Smooth muscle cell (in vitro differentiated cells): ENCODE data around the gene PLCE1. TPM values are rescaled to one million over a fixed set of nuclear protein-coding genes. Genes with fewer than 3 reads are reported as not detected.

Experiments
- DNase-seq: peaks from one replicate; lab custom pipeline; 2025; ENCODE audit not compliant: unreplicated experiment; lab: John Stamatoyannopoulos, UW
- H2AFZ ChIP-seq: fragments of 200-600 bp; sonication (generic); 2 replicates; pipeline ENCODE4 v1.6.0; 2016; ENCODE audit warnings: antibody characterized with exemption, low read depth, mild to moderate bottlenecking
- H3F3A ChIP-seq: fragments of 200-600 bp; sonication (generic); 2 replicates; pipeline ENCODE4 v1.6.0; 2017; ENCODE audit warnings: antibody characterized with exemption, low read depth
- H3K27ac ChIP-seq: fragments of 200-600 bp; sonication (generic); 2 replicates; pipeline ENCODE4 v1.5.1; 2016; ENCODE audit warnings: low read depth, mild to moderate bottlenecking
- H3K27me3 ChIP-seq: fragments of 200-600 bp; sonication (generic); 2 replicates; pipeline ENCODE4 v1.6.1; 2016; ENCODE audit warnings: low read depth, mild to moderate bottlenecking
- H3K36me3 ChIP-seq: fragments of 200-600 bp; sonication (generic); 2 replicates; pipeline ENCODE4 v1.5.1; 2016; ENCODE audit warnings: low read depth
- H3K4me1 ChIP-seq: fragments of 200-600 bp; sonication (generic); 2 replicates; pipeline ENCODE4 v1.5.1; 2016; ENCODE audit warnings: low read depth
- H3K4me2 ChIP-seq: fragments of 200-600 bp; sonication (generic); 2 replicates; pipeline ENCODE4 v1.6.0; 2016; ENCODE audit warnings: mild to moderate bottlenecking
- H3K4me3 ChIP-seq: fragments of 200-600 bp; sonication (generic); 2 replicates; pipeline ENCODE4 v1.5.1; 2016; ENCODE audit warnings: mild to moderate bottlenecking
- H3K79me2 ChIP-seq: fragments of 200-600 bp; sonication (generic); 2 replicates; pipeline ENCODE4 v1.6.0; 2016; ENCODE audit warnings: low read depth, mild to moderate bottlenecking
- H3K9ac ChIP-seq: fragments of 200-600 bp; sonication (generic); 2 replicates; pipeline ENCODE4 v1.6.0; 2016; ENCODE audit warnings: low read depth
- H3K9me3 ChIP-seq: fragments of 200-600 bp; sonication (generic); replicated peaks from 2 replicates; pipeline ENCODE4 v1.5.1; 2016; ENCODE audit warnings: low read depth
- H4K20me1 ChIP-seq: fragments of 200-600 bp; sonication (generic); 2 replicates; pipeline ENCODE4 v1.6.0; 2016; ENCODE audit warnings: low read depth
- CTCF ChIP-seq: fragments of 200-600 bp; sonication (generic); IDR thresholded peaks from 2 replicates; pipeline ENCODE4 v1.5.1; 2017; ENCODE audit warnings: borderline replicate concordance, mild to moderate bottlenecking, antibody characterized with exemption; ENCODE audit not compliant: insufficient read depth, poor library complexity, severe bottlenecking
- WGBS: methylation state at CpG from one replicate; pipeline ENCODE4 v1.1.7; 2016; ENCODE audit warnings: low lambda C conversion rate; 5-methylcytosine and 5-hydroxymethylcytosine counted together
- polyA plus RNA-seq: library from polyadenylated mRNA; unstranded; fragments of >200 nt; fragmentation: Nextera tagmentation; extraction: Ambion mirVana; gene quantifications from 2 replicates; pipeline ENCODE4 v1.2.1, GENCODE V29; 2016
- total RNA-seq: library from RNA; depleted of rRNA; stranded (reverse); fragments of >200 nt; gene quantifications from 2 replicates; pipeline ENCODE4 v1.2.3, GENCODE V29; 2014

PLCE1 gene
- 4.5 and 5.6 TPM in 2 replicates for total RNA-seq
- polyA plus RNA-seq = 2.1 and 4.0 TPM in 2 replicates

GRCh38 chr10:93993782-93994437 lies at the start of gene PLCE1:
Gene PLCE1, plus strand, starts transcription at chr10:93993931. Its CDS starts 37,116 bp downstream, at chr10:94031047.
- Histone ChIP-seq H4K20me1 (no peaks in the 10 kb centered on the region), H3K9me3 (no peaks in the 10 kb centered on the region), H3K36me3 (no peaks in the 10 kb centered on the region), H3K9ac (no peak within 1 kb of the TSS), H3K4me1 (peaks cover 20% of the 10 kb centered on the region), H3K4me2 (peak within 1 kb of the TSS; percentile 98), H2AFZ (peak within 1 kb of the TSS; percentile 96), H3K4me3 (peak within 1 kb of the TSS; percentile 85), H3K79me2 (peaks cover 25% of the 10 kb centered on the region), H3F3A (peaks cover 27% of the 10 kb centered on the region), H3K27me3 (no peaks in the 10 kb centered on the region), H3K27ac (no peak within 1 kb of the TSS)
- no peak for TF ChIP-seq CTCF
- WGBS = under 1% methylated on average over 44 of the region's 83 CpGs
- DNase-seq = peak; percentile 26

GRCh38 chr10:93945819-93946218 lies 47.9 kb upstream of the PLCE1 start:
- Histone ChIP-seq H3K4me2 (no peak overlapping the region), H3K27ac (no peak overlapping the region), H3K4me1 (no peaks in the 10 kb centered on the region), H3K36me3 (no peaks in the 10 kb centered on the region), H3F3A (no peaks in the 10 kb centered on the region), H2AFZ (no peak overlapping the region), H3K27me3 (no peaks in the 10 kb centered on the region), H4K20me1 (no peaks in the 10 kb centered on the region), H3K9ac (no peak overlapping the region), H3K4me3 (no peak overlapping the region), H3K79me2 (no peaks in the 10 kb centered on the region), H3K9me3 (no peaks in the 10 kb centered on the region)
- TF ChIP-seq CTCF = no peak
- no peak for DNase-seq
- WGBS = 91% methylated on average over 4 of the region's 4 CpGs

GRCh38 chr10:93947055-93947454 lies 46.7 kb upstream of the PLCE1 start:
- no peak overlapping the region for H3K4me2 ChIP-seq
- H3K4me1 ChIP-seq = no peaks in the 10 kb centered on the region
- H3K27me3 ChIP-seq = no peaks in the 10 kb centered on the region
- H3K9ac ChIP-seq = no peak overlapping the region
- H3K79me2 ChIP-seq = no peaks in the 10 kb centered on the region
- TF ChIP-seq CTCF = no peak
- no peak for DNase-seq
- no peak overlapping the region for H2AFZ ChIP-seq
- H3K36me3 ChIP-seq = no peaks in the 10 kb centered on the region
- H3K4me3 ChIP-seq = no peak overlapping the region
- no peak overlapping the region for H3K27ac ChIP-seq
- WGBS = 41% methylated on average over 8 of the region's 8 CpGs
- H4K20me1 ChIP-seq = no peaks in the 10 kb centered on the region
- H3F3A ChIP-seq = no peaks in the 10 kb centered on the region
- no peaks in the 10 kb centered on the region for H3K9me3 ChIP-seq

GRCh38 chr10:93947524-93947923 lies 46.2 kb upstream of the PLCE1 start:
- Histone ChIP-seq H3K27ac (no peak overlapping the region), H3K27me3 (no peaks in the 10 kb centered on the region), H3K9me3 (no peaks in the 10 kb centered on the region), H3K4me3 (no peak overlapping the region), H3F3A (no peaks in the 10 kb centered on the region), H3K4me1 (no peaks in the 10 kb centered on the region), H4K20me1 (no peaks in the 10 kb centered on the region), H3K79me2 (no peaks in the 10 kb centered on the region), H2AFZ (no peak overlapping the region), H3K9ac (no peak overlapping the region), H3K4me2 (no peak overlapping the region), H3K36me3 (no peaks in the 10 kb centered on the region)
- TF ChIP-seq CTCF = no peak
- no peak for DNase-seq
